ENCODE data around the gene NUDT16.
"Not testable (repeated sequence)": the region's sequence is repeated elsewhere in the genome, so short reads cannot be mapped to it uniquely, and the experiment has no call there.

NUDT16 gene

GRCh38 chr3:131350506-131350905, 31.1 kb upstream of the NUDT16 start:
- no peak overlapping the region for H3K4me3 ChIP-seq (ENCODE audit: low read depth, low read length)
- TF ChIP-seq CTCF (conservative IDR thresholded peaks at IDR 0.05; ENCODE audit: low read depth, low read length): no peak
- DNase-seq (ENCODE audit: low read depth): peak; percentile 57

- DNase-seq (ENCODE audit: low read depth): no peak
- no peak for TF ChIP-seq CTCF (conservative IDR thresholded peaks at IDR 0.05; ENCODE audit: low read depth, low read length)
- no peak overlapping the region for H3K4me3 ChIP-seq (ENCODE audit: low read depth, low read length)
These were observed 28.3 kb upstream of the NUDT16 start for GRCh38 chr3:131353016-131353877.

DNA sequence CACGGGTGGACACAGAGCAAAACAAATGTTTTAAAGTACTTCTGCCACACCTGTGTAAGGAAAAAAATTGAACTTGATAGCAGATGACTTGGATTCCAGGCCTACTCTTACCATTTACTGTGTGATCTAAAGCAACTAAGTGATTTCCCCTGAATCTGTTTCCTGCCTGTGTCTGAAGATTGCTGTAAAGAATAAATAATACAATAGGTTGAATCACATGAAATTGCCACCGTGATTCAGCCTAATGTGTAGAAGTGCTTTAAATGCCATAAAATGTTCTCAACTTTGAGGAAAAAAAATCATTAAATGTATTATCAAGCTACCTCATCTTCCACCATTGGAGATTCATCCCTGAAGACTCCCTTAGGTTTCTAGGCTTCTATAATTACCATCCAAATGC, 27.6 kb upstream of the NUDT16 start:
- H3K4me3 ChIP-seq (ENCODE audit: low read depth, low read length): no peak overlapping the region
- DNase-seq (ENCODE audit: low read depth): no peak
- no peak for TF ChIP-seq CTCF (conservative IDR thresholded peaks at IDR 0.05; ENCODE audit: low read depth, low read length)

- no peak for TF ChIP-seq CTCF (conservative IDR thresholded peaks at IDR 0.05; ENCODE audit: low read depth, low read length)
- DNase-seq (ENCODE audit: low read depth): no peak
- no peak overlapping the region for H3K4me3 ChIP-seq (ENCODE audit: low read depth, low read length)
These were observed 25.5 kb upstream of the NUDT16 start for GRCh38 chr3:131356006-131356595.

- no peak for TF ChIP-seq CTCF (conservative IDR thresholded peaks at IDR 0.05; ENCODE audit: low read depth, low read length)
- no peak for DNase-seq (ENCODE audit: low read depth)
- no peak overlapping the region for H3K4me3 ChIP-seq (ENCODE audit: low read depth, low read length)
These were observed 24.3 kb upstream of the NUDT16 start for GRCh38 chr3:131357275-131357674.

GRCh38 chr3:131360191-131360755, 21.3 kb upstream of the NUDT16 start:
- DNase-seq (ENCODE audit: low read depth): no peak
- no peak for TF ChIP-seq CTCF (conservative IDR thresholded peaks at IDR 0.05; ENCODE audit: low read depth, low read length)
- H3K4me3 ChIP-seq (ENCODE audit: low read depth, low read length): no peak overlapping the region

DNA sequence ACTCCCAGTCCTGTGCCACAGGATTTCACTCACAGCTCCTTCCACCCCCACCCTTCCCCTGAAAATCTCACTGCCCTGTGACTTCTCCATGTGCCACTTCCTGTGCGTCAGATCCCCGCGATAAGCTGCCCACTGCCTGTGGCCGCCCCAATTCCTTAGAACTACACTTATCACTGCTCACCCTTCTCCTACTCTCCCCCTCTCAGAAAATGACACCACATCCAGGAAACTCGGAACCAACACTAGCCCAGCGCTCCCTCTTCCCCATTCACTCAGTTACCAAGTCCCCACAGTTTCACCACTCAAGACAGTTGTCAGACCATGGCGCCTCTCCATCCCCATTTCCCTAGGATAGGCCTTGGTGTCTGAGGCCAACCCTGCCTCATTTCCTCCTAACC, 20.5 kb upstream of the NUDT16 start:
- H3K4me3 ChIP-seq (ENCODE audit: low read depth, low read length); DNase-seq (ENCODE audit: low read depth): not testable (repeated sequence)
